Nephron progenitor cell (in vitro differentiated cells): ENCODE measurements around the gene SLC26A6.

Experiments
- DNase-seq: peaks from one replicate; pipeline ENCODE4 v3.0.0; 2021
- H3K27ac Mint-ChIP-seq: 2 replicates; pipeline ENCODE4 v1.8.0; 2021; ENCODE audit warnings: mild to moderate bottlenecking, moderate library complexity, mixed read lengths
- H3K27me3 Mint-ChIP-seq: 2 replicates; pipeline ENCODE4 v1.8.0; 2021; ENCODE audit warnings: mild to moderate bottlenecking, low read depth, mixed read lengths; ENCODE audit not compliant: poor library complexity
- H3K36me3 Mint-ChIP-seq: 2 replicates; pipeline ENCODE4 v1.8.0; 2021; ENCODE audit warnings: low read depth, mixed read lengths
- H3K4me1 Mint-ChIP-seq: 2 replicates; pipeline ENCODE4 v1.8.0; 2021; ENCODE audit warnings: mixed read lengths
- H3K4me3 Mint-ChIP-seq: 2 replicates; pipeline ENCODE4 v1.8.0; 2021; ENCODE audit warnings: mild to moderate bottlenecking, moderate library complexity, mixed read lengths
- H3K9me3 Mint-ChIP-seq: 2 replicates; pipeline ENCODE4 v1.8.0; 2021; ENCODE audit warnings: mild to moderate bottlenecking, moderate library complexity, mixed read lengths
- TF ChIP-seq, protein P1 (sequence below): fragments of 200-600 bp; sonication (generic); IDR thresholded peaks from 2 replicates; pipeline ENCODE4 v1.5.0; 2021; ENCODE audit warnings: antibody characterized with exemption

SLC26A6 gene

DNA sequence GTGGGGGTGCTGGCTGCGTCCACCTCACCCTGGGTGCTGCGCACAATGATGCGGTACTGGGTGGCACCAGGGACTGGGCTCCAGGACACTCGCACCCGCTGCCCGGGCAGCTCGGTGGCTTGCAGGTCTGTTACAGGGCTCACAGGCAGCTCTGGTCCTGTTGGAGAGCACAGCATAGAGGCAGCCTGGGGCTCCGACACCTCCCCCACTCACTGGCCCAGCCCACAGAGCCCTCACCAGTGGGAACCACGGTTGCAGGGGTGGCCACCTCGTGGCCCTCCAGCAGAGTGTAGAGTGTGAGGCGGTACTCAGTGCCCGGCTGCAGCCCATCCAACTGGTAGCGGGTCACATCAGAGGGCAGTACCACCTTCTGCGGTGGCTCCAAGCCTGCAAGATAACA is 43.8 kb downstream of the SLC26A6 start:
- TF ChIP-seq, protein P1, sequence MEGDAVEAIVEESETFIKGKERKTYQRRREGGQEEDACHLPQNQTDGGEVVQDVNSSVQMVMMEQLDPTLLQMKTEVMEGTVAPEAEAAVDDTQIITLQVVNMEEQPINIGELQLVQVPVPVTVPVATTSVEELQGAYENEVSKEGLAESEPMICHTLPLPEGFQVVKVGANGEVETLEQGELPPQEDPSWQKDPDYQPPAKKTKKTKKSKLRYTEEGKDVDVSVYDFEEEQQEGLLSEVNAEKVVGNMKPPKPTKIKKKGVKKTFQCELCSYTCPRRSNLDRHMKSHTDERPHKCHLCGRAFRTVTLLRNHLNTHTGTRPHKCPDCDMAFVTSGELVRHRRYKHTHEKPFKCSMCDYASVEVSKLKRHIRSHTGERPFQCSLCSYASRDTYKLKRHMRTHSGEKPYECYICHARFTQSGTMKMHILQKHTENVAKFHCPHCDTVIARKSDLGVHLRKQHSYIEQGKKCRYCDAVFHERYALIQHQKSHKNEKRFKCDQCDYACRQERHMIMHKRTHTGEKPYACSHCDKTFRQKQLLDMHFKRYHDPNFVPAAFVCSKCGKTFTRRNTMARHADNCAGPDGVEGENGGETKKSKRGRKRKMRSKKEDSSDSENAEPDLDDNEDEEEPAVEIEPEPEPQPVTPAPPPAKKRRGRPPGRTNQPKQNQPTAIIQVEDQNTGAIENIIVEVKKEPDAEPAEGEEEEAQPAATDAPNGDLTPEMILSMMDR: no peak
- no peaks in the 10 kb centered on the region for H3K9me3 Mint-ChIP-seq

DNA sequence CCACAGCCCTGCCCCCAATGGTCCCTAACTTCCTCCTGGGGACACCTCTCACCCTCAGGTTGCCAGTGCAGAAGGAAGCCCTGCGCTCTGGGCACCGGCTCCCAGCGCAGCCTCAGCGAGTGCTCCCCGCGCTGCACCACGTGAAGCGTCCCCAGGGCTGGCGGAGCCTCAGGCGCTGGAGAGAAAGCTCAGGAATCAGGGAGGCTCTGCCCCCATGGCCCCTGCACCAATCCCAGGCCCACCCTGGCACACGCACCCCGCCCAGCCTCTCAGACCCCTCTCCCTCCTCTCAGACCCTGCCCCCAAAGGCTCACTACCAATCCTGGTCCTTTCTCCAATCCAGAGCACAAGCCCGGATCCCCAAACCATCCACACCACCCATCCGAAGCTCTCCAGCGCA is 47.0 kb downstream of the SLC26A6 start:
- Mint-ChIP-seq H3K36me3 (peaks cover 4% of the 10 kb centered on the region), H3K9me3 (no peaks in the 10 kb centered on the region), H3K4me3 (no peak overlapping the region), H3K27me3 (no peaks in the 10 kb centered on the region), H3K4me1 (peaks cover 27% of the 10 kb centered on the region), H3K27ac (no peak overlapping the region)
- TF ChIP-seq, protein P1: no peak
- no peak for DNase-seq

More for the DNA sequence above, 43.8 kb downstream of the SLC26A6 start:
- peaks cover 40% of the 10 kb centered on the region for H3K4me1 Mint-ChIP-seq
- H3K27ac Mint-ChIP-seq: no peak overlapping the region
- no peak overlapping the region for H3K4me3 Mint-ChIP-seq
- peaks cover 4% of the 10 kb centered on the region for H3K36me3 Mint-ChIP-seq
- no peaks in the 10 kb centered on the region for H3K27me3 Mint-ChIP-seq
- DNase-seq: no peak

DNA sequence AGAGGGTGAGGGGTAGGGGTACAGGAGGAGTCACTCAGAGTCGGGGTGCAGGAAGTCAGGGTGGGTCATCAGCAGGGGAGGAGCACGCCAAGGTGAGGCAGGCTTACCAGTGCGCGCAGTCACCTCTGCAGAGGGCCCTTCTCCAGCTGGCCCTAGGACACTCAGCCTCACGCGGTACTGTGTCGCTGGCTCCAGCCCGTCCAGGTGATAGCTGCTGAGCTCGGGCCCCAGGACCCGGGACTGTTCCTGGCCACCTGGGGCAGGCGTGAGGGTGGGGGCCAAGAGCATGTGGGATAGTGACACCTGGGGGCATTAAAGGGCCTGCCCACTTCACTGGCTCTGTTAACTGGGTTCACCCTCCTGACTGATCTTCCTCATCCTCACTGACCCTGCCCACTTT is 47.6 kb downstream of the SLC26A6 start:
- H3K9me3 Mint-ChIP-seq: no peaks in the 10 kb centered on the region
- H3K4me1 Mint-ChIP-seq: peaks cover 22% of the 10 kb centered on the region
- DNase-seq: no peak
- peaks cover 4% of the 10 kb centered on the region for H3K36me3 Mint-ChIP-seq
- no peak overlapping the region for H3K4me3 Mint-ChIP-seq
- TF ChIP-seq, protein P1: no peak
- H3K27me3 Mint-ChIP-seq: no peaks in the 10 kb centered on the region
- H3K27ac Mint-ChIP-seq: no peak overlapping the region

DNA sequence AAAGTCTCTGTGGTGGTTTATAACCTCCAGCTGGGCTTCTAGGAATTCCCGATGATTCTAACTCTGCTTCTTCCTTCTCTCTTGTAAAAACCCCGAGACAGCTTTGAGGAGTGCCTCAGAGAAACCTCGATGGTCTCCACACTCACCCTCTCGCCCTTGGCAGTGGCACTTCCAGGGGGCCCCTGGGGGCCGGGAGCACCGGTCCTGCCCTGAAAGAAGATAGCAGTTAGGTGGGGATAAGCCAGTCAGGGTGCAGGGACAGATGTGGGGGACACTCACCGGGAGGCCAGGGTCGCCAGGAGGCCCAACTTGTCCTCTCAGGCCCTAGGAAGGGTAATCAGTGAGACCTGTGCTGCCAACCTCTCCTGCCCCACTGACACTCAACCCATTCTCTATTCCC is 49.9 kb downstream of the SLC26A6 start:
- peaks cover 15% of the 10 kb centered on the region for H3K4me1 Mint-ChIP-seq
- TF ChIP-seq, protein P1: no peak
- no peaks in the 10 kb centered on the region for H3K9me3 Mint-ChIP-seq
- H3K36me3 Mint-ChIP-seq: no peaks in the 10 kb centered on the region
- H3K27me3 Mint-ChIP-seq: no peaks in the 10 kb centered on the region
- H3K27ac Mint-ChIP-seq: peak overlapping the region; percentile 63
- no peak overlapping the region for H3K4me3 Mint-ChIP-seq
- no peak for DNase-seq

DNA sequence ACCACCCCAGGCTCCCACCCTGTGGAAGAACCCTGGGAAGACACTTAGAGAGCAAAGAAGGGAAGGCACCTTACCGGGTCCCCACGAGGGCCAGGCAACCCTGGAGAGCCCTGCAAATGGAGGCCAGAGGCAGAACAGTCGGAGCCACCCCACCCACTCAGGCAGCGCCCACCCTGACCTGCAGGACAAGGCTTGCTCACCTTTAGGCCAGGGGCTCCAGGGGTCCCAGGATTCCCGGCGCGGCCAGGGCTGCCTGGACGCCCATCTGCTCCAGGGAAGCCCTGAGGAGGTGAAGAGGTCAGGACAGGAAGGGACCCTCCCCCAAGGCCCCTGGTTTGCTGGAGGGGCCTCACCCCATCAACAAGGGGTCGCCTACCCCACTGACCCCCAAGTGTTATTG is 50.4 kb downstream of the SLC26A6 start:
- no peak for DNase-seq
- peaks cover 13% of the 10 kb centered on the region for H3K4me1 Mint-ChIP-seq
- no peaks in the 10 kb centered on the region for H3K36me3 Mint-ChIP-seq
- H3K4me3 Mint-ChIP-seq: no peak overlapping the region
- H3K27me3 Mint-ChIP-seq: no peaks in the 10 kb centered on the region
- H3K27ac Mint-ChIP-seq: peak overlapping the region; percentile 91
- no peaks in the 10 kb centered on the region for H3K9me3 Mint-ChIP-seq
- TF ChIP-seq, protein P1: no peak

DNA sequence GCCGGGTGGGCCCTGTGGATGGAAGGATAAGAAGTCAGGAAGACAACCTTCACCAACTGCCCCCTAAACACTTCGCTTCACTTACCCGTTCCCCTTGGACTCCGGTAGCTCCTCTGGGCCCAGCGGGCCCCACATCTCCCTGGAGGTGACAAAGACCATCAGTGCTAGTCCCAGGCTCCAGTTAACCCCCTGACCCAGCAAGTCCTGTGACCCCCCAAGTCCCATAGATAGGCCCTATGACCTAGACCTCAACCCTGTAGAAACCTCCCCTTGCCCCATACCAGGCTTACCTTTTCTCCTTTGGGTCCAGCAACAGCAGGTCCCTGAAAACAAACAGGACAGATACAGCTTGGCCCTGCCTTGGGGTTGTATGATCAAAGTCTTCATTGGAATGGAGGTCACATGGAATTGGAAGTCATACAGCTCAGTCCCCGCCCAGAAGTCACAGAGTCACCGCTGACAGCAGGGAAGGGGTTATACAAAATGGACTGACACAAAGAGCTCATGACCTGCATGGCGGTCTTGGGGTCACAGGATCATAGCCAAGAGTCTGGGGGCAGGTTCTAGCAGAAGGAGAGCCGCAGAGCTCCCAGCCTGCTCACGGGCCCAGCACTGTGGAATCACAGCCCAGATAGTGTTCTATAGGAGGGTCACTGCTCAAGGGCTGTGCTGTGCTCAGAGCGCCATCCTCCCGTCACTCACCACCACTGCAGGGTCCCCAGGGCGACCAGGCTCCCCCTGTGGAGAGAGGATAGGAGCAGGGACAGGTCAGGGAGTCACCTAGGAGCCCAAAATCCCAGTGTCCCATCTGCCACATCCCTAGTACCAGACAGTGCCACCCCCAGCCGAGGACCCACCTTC is 53.4 kb downstream of the SLC26A6 start:
- Mint-ChIP-seq H3K36me3 (no peaks in the 10 kb centered on the region), H3K4me3 (no peak overlapping the region), H3K9me3 (no peaks in the 10 kb centered on the region), H3K27ac (peak overlapping the region; percentile 39), H3K27me3 (no peaks in the 10 kb centered on the region), H3K4me1 (no peaks in the 10 kb centered on the region)
- TF ChIP-seq, protein P1: no peak
- no peak for DNase-seq
